Measurements from ENCODE around the gene GSK3A.
A peak's percentile ranks its signal among the peaks of the same experiment; 100 is the strongest.

Gene GSK3A

DNA sequence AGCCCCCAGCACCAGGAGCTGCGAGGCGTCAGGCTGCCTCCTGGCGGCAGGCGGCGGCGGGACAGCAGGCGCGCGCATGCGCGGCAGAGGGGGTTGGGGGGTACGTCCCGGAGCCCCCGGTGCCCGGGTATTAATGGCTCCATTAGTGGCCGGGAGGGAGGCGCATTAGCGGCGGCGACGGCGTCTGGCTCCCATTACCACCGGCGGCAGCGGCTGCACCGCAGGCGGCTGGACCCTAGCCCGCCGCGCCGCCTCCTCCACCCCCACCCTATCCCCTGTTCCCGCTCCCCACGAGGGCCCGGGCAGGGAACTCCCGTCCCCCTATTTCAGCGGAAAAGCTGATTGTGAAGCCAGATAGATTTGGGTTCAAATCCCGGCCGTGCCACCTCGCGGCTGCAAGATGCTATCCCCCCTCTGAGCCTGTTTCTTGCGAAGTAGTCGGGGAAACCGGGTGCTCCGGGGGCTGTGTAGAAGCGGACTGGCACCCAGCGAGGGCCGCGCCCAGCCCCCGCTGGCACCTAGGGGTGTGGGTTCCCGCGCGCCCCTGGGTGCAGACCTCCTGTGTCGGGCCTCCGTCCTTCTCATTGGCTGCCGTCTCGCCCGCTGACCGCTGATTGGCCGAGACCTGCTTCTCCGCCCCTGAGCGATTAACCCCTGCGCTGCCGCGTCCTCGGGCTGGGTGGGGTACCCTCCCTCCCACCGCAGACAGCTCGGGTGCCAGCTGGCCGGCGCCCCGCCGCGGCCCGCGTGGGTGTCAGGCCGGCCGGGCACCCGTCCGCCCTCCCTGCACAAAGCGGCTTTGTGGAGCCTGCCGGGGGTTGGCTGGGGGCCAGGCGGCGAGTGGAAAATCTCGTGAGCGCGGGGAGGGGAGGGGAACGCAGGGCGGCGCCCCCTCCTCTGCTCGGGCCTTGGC is 37.8 kb upstream of the GSK3A start:
- peak; percentile 96 for DNase-seq

DNA sequence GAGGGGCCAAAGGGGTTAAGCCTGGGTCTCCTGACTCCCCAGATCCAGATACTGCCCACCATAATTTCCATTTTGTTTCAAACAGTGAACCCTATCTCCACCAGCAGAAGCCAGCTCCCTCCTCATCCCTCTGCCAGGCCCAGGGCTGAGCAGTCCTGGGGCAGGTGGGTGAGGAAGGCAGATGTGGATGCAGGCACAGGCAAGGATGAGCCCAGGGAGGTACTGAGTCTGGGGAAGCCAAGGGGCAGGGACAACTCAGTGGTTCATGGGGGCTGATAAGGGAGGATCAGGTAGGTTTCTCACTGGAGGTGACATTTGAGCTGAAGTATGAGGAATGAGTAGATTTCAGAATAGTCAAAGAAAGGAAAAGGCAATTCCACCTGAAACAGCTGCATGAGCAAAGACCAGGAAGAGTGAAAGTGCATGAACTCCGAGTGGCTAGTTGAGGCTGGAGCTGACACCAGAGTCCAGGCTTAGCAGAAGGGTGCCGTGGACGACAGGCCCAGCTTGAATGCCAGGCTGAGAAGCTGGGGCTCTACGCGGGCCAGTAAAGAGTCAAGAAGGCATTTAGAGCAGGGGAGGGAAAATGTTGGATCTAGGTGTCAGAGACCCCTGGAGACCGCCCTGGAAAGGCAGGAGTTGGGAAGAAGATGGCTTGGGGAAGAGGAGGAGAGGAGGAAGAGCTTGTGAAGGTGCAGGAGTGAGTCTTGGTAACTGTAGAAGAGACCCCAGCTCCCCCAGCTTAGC is 36.9 kb upstream of the GSK3A start:
- no peak for DNase-seq

GRCh38 chr19:42278452-42279154 is 36.2 kb upstream of the GSK3A start:
- DNase-seq: no peak

DNA sequence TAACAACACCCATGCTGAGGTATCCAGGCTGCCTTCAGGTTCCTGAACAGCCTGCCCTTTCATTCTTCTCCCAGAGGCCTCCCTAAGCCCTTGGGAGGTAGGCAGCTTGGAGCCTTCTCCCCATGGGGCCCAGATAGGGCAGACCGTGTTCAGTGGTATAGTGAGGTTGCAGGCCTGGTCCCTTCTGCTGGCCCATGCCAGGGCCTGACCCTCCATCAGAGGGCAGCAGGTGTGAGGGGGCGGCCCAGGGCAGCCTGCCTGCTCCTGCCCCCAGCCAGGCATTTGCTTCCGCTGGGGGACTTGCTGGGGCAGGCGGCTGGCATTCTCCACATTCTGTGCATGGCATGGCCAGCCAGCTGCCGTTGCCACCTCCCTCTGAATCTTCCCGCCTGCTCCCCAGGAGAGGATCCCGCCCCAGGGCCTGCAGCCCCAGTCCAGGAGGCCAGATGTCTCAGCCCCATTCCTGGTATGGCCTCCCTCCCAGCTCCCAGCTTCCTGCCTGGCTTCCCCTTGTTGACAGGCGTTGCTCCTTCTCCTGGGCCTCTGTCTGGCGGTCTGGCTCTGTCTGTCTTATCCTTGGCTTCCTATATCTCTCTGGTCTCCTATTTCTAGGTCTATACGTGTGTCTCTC is 35.5 kb upstream of the GSK3A start:
- DNase-seq: no peak

DNA sequence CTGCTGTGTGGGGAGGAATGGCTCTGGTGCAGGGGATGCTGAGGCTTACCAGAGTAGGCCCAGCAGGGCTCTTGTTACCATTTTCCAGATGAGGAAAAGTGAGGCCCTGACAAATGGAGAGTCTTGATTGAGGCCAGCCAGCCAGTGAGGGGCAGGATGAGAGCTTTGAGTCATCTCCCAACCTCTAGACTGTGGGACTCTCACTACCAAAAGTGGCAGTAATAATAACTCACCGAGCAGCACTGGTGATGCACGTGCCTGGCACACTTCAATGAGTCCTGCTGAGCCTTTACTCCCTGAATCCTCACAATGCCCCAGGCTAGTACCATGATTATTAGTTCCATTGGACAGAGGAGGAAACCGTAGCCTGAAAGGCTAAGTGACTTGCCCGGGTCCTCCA is 34.4 kb upstream of the GSK3A start:
- DNase-seq: no peak

GRCh38 chr19:42276284-42276683 is 33.9 kb upstream of the GSK3A start:
- no peak for DNase-seq

DNA sequence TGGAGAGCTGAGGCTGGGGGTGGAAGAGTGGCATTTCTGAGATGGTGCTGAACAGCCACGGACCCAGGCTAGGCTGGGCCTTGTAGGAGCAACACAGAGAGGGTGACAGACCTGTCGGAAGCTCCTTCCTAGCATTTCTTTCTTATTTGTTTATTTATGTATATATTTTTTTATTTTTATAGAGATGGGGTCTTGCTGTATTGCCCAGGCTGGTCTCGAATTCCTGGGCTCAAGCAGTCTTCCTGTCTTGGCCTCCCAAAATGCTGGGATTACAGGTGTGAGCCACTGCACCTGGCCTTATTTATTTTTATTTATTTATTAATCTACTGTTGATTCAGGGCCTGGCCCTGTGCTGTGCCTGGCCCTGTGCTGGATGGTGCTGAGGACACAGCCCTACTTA is 33.1 kb upstream of the GSK3A start:
- no peak for DNase-seq

DNA sequence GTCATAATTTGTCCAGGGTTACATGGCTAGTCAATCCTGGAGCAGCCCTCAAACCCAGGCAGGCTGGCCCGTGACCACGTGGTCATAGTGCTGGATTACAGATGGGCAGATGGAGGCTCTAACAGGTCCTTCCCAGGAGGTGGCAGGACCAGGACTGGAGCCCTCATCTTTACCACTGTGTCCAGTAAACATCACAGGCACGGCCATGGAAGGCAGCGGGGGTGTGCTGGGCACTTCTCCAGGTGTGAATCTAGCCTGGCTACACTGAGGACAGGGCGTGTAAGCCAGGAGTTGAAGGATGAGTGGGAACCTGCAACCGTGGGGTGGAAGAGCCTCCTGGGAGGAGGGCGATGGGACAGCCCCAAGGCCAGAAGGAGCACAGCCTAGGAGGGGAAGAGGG is 32.7 kb upstream of the GSK3A start:
- DNase-seq: no peak

DNA sequence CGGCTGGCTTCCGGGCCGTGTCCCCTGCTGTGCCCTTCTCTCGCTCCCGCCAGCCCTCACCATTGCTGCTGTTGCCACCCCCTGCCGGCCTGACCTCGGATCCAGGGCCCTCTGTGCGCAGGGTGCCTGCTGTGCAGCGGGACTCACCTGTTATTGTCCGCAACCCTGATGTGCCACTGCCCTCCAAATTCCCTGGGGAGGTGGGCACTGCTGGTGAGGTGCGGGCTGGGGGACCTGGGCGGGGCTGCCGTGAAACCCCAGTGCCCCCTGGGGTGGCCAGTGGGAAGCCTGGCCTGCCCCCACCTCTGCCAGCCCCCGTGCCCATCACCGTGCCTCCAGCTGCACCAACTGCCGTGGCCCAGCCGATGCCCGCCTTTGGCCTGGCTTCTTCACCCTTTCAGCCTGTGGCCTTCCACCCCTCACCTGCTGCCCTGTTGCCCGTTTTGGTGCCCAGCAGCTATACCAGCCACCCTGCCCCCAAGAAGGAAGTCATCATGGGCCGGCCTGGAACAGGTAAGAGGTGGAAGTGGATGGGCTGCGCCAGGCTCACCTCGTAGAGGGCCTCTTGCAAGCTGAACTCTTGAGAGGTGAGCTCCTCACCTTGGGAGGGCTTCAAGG is 31.8 kb upstream of the GSK3A start:
- no peak for DNase-seq

DNA sequence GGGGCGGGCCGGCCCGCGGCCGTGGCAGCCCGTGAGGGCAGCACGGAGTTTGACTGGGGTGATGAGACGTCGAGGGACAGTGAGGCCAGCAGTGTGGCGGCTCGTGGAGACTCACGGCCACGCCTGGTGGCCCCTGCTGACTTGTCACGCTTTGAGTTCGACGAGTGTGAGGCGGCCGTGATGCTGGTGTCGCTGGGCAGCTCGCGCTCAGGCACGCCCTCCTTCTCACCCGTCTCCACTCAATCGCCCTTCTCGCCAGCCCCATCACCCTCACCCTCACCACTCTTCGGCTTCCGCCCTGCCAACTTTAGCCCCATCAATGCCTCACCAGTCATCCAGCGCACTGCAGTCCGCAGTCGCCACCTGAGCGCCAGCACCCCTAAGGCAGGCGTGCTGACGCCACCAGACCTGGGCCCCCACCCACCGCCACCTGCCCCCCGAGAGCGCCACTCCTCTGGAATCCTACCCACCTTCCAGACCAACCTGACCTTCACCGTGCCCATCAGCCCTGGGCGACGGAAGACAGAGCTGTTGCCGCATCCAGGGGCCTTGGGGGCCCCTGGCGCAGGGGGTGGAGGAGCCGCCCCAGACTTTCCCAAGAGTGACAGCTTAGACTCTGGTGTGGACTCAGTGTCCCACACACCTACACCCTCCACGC is 31.1 kb upstream of the GSK3A start:
- DNase-seq: no peak

GRCh38 chr19:42272989-42273406 is 30.6 kb upstream of the GSK3A start:
- DNase-seq: no peak

- no peak for DNase-seq
Observed at GRCh38 chr19:42272535-42272897, 30.1 kb upstream of the GSK3A start.

DNA sequence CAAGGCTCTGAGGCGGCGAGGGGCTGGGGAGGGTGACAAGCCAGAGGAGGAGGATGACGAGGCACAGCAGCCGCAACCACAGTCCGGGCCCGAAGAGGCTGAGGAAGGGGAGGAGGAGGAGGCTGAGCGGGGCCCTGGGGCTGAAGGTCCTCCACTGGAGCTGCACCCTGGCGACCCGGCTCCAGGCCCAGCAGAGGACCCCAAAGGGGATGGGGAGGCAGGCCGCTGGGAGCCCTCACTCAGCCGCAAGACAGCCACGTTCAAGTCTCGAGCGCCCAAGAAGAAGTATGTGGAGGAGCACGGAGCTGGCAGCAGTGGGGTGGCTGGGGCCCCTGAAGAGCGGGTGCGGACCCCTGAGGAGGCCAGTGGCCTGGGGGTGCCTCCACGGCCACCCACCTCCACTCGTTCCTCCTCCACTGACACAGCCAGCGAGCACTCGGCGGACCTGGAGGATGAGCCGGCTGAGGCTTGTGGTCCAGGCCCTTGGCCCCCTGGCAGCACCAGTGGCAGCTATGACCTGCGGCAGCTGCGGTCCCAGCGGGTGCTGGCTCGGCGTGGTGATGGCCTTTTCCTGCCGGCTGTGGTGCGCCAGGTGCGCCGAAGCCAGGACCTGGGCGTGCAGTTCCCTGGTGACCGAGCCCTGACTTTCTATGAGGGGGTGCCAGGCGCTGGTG is 29.6 kb upstream of the GSK3A start:
- no peak for DNase-seq

DNA sequence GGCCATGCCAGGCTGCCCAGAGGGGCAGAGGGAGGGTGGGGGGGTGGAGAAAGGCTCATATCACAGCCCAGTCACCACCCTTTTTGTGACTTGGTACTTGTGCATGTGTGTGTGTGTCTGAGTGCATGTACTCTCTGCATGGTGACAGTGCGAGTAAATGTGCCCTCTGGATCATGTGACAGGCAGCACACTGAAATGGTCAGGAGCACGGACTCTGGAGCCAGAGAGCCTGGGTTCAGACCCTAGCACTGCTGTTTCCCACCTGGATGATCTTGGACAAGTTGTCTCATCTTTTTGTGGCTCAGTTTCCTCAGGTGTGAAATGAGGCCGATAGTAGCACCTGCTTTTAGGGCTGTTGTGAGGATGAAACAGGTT is 28.6 kb upstream of the GSK3A start:
- no peak for DNase-seq

DNA sequence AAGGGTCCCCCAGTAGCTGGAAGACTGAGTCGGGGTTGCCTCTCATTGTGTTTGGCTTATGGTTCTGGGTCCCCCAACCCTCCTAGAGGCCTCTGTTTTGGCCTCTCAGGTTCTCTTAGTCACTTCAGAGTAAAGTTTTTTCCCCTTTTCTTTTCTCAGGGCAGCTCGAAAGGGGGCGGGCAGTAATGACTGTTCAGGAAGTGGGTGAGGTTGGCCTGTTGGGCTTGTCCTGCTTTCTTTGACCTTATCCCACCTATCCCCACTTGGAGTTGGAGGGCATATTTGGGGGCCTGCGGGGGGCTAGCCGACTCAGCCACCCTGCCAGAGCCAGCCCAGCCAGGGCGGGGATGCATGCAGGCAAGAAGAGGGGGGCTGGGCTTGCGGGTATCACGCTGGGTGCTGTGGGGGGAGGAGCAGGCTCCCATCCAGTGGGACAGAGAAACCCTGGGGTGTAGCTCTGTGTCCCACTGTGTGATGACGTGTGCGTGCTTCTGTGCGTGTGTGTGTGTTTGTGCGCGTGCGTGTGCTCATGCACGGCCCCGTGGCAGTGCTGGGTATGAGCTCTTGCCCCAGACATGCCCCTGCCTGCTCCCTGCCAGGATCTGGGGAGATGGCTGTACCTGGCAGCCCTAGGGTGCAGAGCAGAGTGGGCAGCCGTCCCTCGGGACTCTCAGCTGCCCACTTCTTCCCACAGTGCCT is 28.1 kb upstream of the GSK3A start:
- peak; percentile 73 for DNase-seq

DNA sequence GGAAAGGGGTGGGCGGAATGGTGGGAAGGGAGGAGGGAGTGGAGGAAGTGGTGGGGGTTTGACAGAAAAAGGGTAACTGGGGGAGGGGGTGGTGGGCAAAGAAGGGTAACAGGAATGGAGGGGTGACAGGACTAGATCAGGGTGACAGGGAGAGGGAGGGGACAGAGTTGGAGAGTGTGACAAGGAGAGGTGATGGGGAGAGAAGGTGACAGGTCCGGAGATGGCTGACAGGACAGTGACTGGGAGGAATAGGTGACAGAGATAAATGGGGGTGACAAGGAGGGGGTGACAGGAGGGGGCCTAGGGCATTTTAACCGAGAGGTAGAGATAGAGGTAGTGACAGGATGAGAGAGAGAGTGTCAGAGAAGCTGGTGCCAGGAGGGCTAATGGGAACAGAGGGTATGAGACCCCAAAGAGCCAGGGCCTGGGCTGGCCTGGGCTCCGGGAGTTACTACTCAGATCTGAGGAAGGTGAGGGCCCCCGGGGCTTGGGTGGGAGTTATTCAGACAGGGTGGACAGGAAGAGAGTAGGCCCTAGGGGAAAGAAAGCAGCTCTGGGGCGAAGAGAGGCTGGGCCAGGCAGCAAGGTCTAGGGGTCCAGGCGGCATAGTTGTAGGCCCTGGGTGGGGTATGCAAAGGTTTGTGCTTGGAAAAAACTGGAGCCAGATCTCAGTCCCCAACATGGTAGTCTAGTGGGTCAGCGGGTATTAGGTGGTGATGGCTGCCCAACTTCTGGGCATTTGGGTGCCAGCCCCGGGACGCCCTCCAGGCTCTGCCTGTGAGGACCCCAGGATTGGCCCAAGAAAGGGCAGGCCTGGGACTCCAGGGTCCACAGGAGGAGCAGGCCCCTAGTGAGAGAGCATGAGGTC is 27.3 kb upstream of the GSK3A start:
- no peak for DNase-seq

DNA sequence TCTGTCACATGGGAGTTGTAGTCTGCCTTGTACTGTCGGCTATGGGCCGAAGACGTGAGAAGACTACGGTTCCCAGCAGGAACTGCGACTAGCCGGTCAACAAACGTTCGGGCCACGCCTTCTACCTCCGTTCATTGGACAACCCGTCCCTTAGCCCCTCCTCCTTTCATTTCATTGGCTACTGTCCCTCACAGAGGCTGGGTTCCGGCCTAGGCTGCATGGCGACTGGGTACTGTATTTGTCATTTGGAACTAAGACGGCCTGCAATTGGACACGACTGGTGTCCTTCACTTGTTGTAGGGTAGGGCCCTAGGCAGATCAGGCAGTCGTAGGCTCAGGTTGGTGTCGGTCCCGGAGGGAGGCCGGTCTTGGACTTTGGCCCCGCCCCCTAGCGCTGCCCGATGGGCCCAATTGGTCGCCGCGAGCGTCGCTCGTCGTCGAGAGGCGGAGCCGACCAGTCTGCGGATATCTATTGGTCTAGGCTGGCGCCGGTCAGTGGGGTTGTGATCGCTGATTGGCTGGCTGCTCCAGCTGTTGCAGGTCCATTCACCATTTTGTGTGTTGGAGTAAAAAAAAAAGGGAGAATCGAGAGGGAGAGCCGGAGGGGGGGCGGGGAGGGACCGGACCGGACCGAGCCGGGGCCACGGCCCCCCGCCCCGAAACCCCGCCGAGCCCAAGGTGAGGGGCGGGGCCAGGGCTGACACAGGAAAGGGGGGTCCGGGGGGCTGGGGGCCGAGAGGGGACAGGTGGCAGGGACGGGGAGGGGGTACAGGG is 26.5 kb upstream of the GSK3A start, which contains the start of gene CIC:
Gene CIC, plus strand, starts transcription at position 549 of the 774 bp plus-strand sequence. CDS start 2,532 bp downstream, outside the sequence.
- peak; percentile 100 for DNase-seq

GRCh38 chr19:42268142-42268703 is 25.8 kb upstream of the GSK3A start:
- peak; percentile 100 for DNase-seq

All from fibroblast of skin of right biceps (primary cell).